Panc1 (cell line): Measurements from ENCODE around the gene DIS3L2. TPM values are rescaled to one million over a fixed set of nuclear protein-coding genes. Genes with fewer than 3 reads are reported as not detected.

ENCODE experiments used
- ATAC-seq: fragments of 200-7000 bp; cut with Tn5 transposase; 2 replicates; pipeline ENCODE4 v1.9.1; 2020; ENCODE audit warnings: mild to moderate bottlenecking, moderate library complexity
- BruUV-seq: library from RNA; stranded (reverse); fragments of 400-500 nt; replicated peaks from 2 replicates; lab custom pipeline; 2021; lab: Mats Ljungman, UMichigan
- CTCF ChIA-PET: fragments of 300-600 bp; sonication (Branson Sonifier 250); formaldehyde crosslinking; loops from one replicate; lab custom pipeline; 2022; ENCODE audit warnings: antibody characterized with exemption; lab: Charles Lee
- POLR2A ChIA-PET: fragments of 300-600 bp; sonication (Branson Sonifier 250); formaldehyde crosslinking; loops from one replicate; lab custom pipeline; 2022; ENCODE audit warnings: antibody characterized with exemption; lab: Charles Lee
- DNase-seq: peaks from one replicate; pipeline ENCODE4 v3.0.0-alpha.2; 2010; ENCODE audit warnings: low read depth, low spot score
- H3K27ac ChIP-seq: 2 replicates; pipeline ENCODE4 v1.5.1; 2011; ENCODE audit warnings: mild to moderate bottlenecking, low read length, inconsistent platforms
- H3K27me3 ChIP-seq: fragments of 200-500 bp; sonication (Bioruptor generic); 2 replicates; pipeline ENCODE4 v1.6.0; 2014; ENCODE audit warnings: low read length, inconsistent platforms; ENCODE audit not compliant: control insufficient read depth, insufficient read depth
- H3K36me3 ChIP-seq: fragments of 200-500 bp; sonication (Bioruptor generic); 2 replicates; pipeline ENCODE4 v1.5.1; 2014; ENCODE audit warnings: inconsistent platforms, mild to moderate bottlenecking, low read length, moderate library complexity; ENCODE audit not compliant: control insufficient read depth, insufficient read depth
- H3K4me1 ChIP-seq: 2 replicates; pipeline ENCODE4 v1.5.1; 2011; ENCODE audit warnings: inconsistent platforms, mild to moderate bottlenecking, low read length, moderate library complexity; ENCODE audit not compliant: control insufficient read depth, insufficient read depth
- H3K4me3 ChIP-seq, 2 experiments: 2 replicates each; pipeline ENCODE4 v1.5.1; 2011 to 2012; ENCODE audit warnings: low read depth in 2 of 2, low read length in 2 of 2, mild to moderate bottlenecking in 2 of 2, inconsistent platforms in 1 of 2, moderate library complexity in 1 of 2
- H3K9me3 ChIP-seq: fragments of 200-500 bp; sonication (Bioruptor generic); 2 replicates; pipeline ENCODE4 v1.5.1; 2014; ENCODE audit warnings: low read depth, mild to moderate bottlenecking, inconsistent platforms, low read length, moderate library complexity; ENCODE audit not compliant: control insufficient read depth, insufficient read depth
- POLR2AphosphoS5 ChIP-seq: IDR thresholded peaks from 2 replicates; pipeline ENCODE4 v1.6.1; 2012; ENCODE audit warnings: mild to moderate bottlenecking, low read depth, low read length, moderate library complexity
- REST ChIP-seq, 2 experiments: IDR thresholded peaks; 2 replicates each; pipeline ENCODE4 v1.6.1; 2011 to 2012; ENCODE audit warnings: low read depth in 2 of 2, control low read depth in 1 of 2, low read length in 1 of 2, mild to moderate bottlenecking in 1 of 2, moderate library complexity in 1 of 2; ENCODE audit not compliant: insufficient read depth in 1 of 2
- SIN3A ChIP-seq: IDR thresholded peaks from 2 replicates; pipeline ENCODE4 v1.6.1; 2012; ENCODE audit warnings: low read depth, mild to moderate bottlenecking, low read length, moderate library complexity, borderline replicate concordance; ENCODE audit not compliant: insufficient read depth
- TCF7L2 ChIP-seq: IDR thresholded peaks from 2 replicates; pipeline ENCODE4 v1.6.1; 2011; ENCODE audit warnings: mild to moderate bottlenecking, low read depth, low read length, inconsistent platforms
- in situ Hi-C: cut with HindIII; loops from 2 replicates; pipeline ENCODE4 v1.10.0; 2016; ENCODE audit warnings: low sequenced_read_pairs, low pct_unique_long_range_greater_than_20kb
- intact Hi-C: fragments of 100-400 bp; cut with micrococcal nuclease; formaldehyde crosslinking; loops from one replicate; pipeline ENCODE4 v1.10.0; 2022; ENCODE audit not compliant: unreplicated experiment
- total RNA-seq: library from RNA; stranded (reverse); gene quantifications from one replicate; pipeline ENCODE4 v1.2.1, GENCODE V29; 2021; ENCODE audit not compliant: unreplicated experiment
- TF ChIP-seq, protein P1 (sequence below): fragments of 450-650 bp; IDR thresholded peaks from 2 replicates; pipeline ENCODE4 v1.5.1; 2017; ENCODE audit warnings: mild to moderate bottlenecking

The DIS3L2 gene
- total RNA-seq, 1 experiment from 2014 or later, result 28.1 TPM

GRCh38 chr2:232255033-232255432 is 293.5 kb downstream of the DIS3L2 start:
- no peak overlapping the region for H3K27ac ChIP-seq
- H3K4me1 ChIP-seq, result no peaks in the 10 kb centered on the region
- DNase-seq (no peak), ATAC-seq (no peak)
- BruUV-seq, result no TSS peak
- no peaks in the 10 kb centered on the region; the same call in 1 of the 2 replicates for H3K36me3 ChIP-seq
- intact Hi-C loops (no loop called here), in situ Hi-C loops (no loop called here)
- H3K4me3 ChIP-seq, result no peak overlapping the region
- H3K9me3 ChIP-seq, result no peaks in the 10 kb centered on the region
- POLR2A ChIA-PET, result no interaction called here
- CTCF ChIA-PET, result no interaction called here
- TF ChIP-seq, protein P1, sequence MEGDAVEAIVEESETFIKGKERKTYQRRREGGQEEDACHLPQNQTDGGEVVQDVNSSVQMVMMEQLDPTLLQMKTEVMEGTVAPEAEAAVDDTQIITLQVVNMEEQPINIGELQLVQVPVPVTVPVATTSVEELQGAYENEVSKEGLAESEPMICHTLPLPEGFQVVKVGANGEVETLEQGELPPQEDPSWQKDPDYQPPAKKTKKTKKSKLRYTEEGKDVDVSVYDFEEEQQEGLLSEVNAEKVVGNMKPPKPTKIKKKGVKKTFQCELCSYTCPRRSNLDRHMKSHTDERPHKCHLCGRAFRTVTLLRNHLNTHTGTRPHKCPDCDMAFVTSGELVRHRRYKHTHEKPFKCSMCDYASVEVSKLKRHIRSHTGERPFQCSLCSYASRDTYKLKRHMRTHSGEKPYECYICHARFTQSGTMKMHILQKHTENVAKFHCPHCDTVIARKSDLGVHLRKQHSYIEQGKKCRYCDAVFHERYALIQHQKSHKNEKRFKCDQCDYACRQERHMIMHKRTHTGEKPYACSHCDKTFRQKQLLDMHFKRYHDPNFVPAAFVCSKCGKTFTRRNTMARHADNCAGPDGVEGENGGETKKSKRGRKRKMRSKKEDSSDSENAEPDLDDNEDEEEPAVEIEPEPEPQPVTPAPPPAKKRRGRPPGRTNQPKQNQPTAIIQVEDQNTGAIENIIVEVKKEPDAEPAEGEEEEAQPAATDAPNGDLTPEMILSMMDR, result no peak
- TF ChIP-seq SIN3A, result no peak
- TF ChIP-seq REST (IDR thresholded peaks at IDR 0.05; ENCODE audit: insufficient read depth in 1 of 2, low read depth in 2 of 2, low read length in 1 of 2), result no peak
- no peak for TF ChIP-seq POLR2AphosphoS5
- no peak for TF ChIP-seq TCF7L2
- no peaks in the 10 kb centered on the region for H3K27me3 ChIP-seq

GRCh38 chr2:232260075-232260474 is 298.6 kb downstream of the DIS3L2 start:
- intact Hi-C loops, result no loop called here
- Histone ChIP-seq H3K27ac (no peak overlapping the region), H3K4me1 (no peaks in the 10 kb centered on the region), H3K36me3 (no peaks in the 10 kb centered on the region), H3K9me3 (no peaks in the 10 kb centered on the region), H3K4me3 (no peak overlapping the region), H3K27me3 (no peaks in the 10 kb centered on the region)
- DNase-seq (no peak), ATAC-seq (no peak; the same call in 1 of the 2 replicates)
- BruUV-seq, result no TSS peak
- CTCF ChIA-PET, result no interaction called here
- in situ Hi-C loops, result no loop called here
- POLR2A ChIA-PET, result no interaction called here
- TF ChIP-seq TCF7L2 (no peak), REST (IDR thresholded peaks at IDR 0.05; ENCODE audit: insufficient read depth in 1 of 2, low read depth in 2 of 2, low read length in 1 of 2) (no peak), POLR2AphosphoS5 (no peak), SIN3A (no peak)
- TF ChIP-seq, protein P1, result no peak
